OCI-LY7 (cell line): ENCODE results near the gene SLC13A3. TPM values are rescaled to one million over a fixed set of nuclear protein-coding genes. Genes with fewer than 3 reads are reported as not detected.

Experiments
- BruUV-seq: library from RNA; stranded (reverse); fragments of 400-500 nt; replicated peaks from 2 replicates; lab custom pipeline; 2021; lab: Mats Ljungman, UMichigan
- CTCF ChIA-PET: fragments of 300-600 bp; sonication (Branson Sonifier 250); formaldehyde crosslinking; loops from one replicate; lab custom pipeline; 2022; ENCODE audit warnings: antibody characterized with exemption; ENCODE audit not compliant: unreplicated experiment; lab: Charles Lee
- POLR2A ChIA-PET: fragments of 300-600 bp; sonication (Branson Sonifier 250); formaldehyde crosslinking; loops from one replicate; lab custom pipeline; 2022; ENCODE audit warnings: antibody characterized with exemption; lab: Charles Lee
- DNase-seq: peaks from one replicate; pipeline ENCODE4 v3.0.0-alpha.2; 2015; ENCODE audit warnings: low spot score
- H2AFZ ChIP-seq: fragments of 200-600 bp; sonication (generic), shearing (Covaris generic); 2 replicates; pipeline ENCODE4 v1.6.1; 2014; ENCODE audit warnings: mild to moderate bottlenecking, antibody characterized with exemption, low read length, moderate library complexity
- H3K27ac ChIP-seq: fragments of 200-600 bp; sonication (generic); 2 replicates; pipeline ENCODE4 v1.5.1; 2014; ENCODE audit warnings: mixed run types, low read depth, mild to moderate bottlenecking, moderate library complexity, low read length, inconsistent platforms; ENCODE audit not compliant: poor library complexity, severe bottlenecking
- H3K36me3 ChIP-seq: fragments of 200-600 bp; sonication (generic); 2 replicates; pipeline ENCODE4 v1.6.1; 2014; ENCODE audit warnings: mild to moderate bottlenecking, antibody characterized with exemption, low read length, moderate library complexity, mixed read lengths; ENCODE audit not compliant: insufficient read depth
- H3K4me1 ChIP-seq: fragments of 200-600 bp; sonication (generic); 2 replicates; pipeline ENCODE4 v1.5.1; 2014; ENCODE audit warnings: mild to moderate bottlenecking, low read length; ENCODE audit not compliant: insufficient read depth, poor library complexity, severe bottlenecking
- H3K4me2 ChIP-seq: fragments of 200-600 bp; sonication (generic); 2 replicates; pipeline ENCODE4 v1.6.1; 2014; ENCODE audit warnings: mild to moderate bottlenecking, low read length
- H3K4me3 ChIP-seq: fragments of 200-600 bp; sonication (generic); 2 replicates; pipeline ENCODE4 v1.5.1; 2014; ENCODE audit warnings: mild to moderate bottlenecking, low read depth, low read length; ENCODE audit not compliant: poor library complexity, severe bottlenecking
- H3K79me2 ChIP-seq: fragments of 200-600 bp; sonication (generic); 2 replicates; pipeline ENCODE4 v1.6.1; 2016; ENCODE audit warnings: low read depth, mild to moderate bottlenecking, low read length, moderate library complexity, mixed read lengths; ENCODE audit not compliant: insufficient read depth
- H3K9me2 ChIP-seq: fragments of 200-600 bp; sonication (generic); 2 replicates; pipeline ENCODE4 v1.6.1; 2016; ENCODE audit warnings: mild to moderate bottlenecking, low read length, mixed read lengths; ENCODE audit not compliant: insufficient read depth
- H3K9me3 ChIP-seq: fragments of 200-600 bp; sonication (generic); 2 replicates; pipeline ENCODE4 v1.6.1; 2014; ENCODE audit warnings: mild to moderate bottlenecking, mixed run types, low read length, mixed read lengths
- H4K20me1 ChIP-seq: fragments of 200-600 bp; sonication (generic); 2 replicates; pipeline ENCODE4 v1.6.1; 2014; ENCODE audit warnings: mild to moderate bottlenecking, antibody characterized with exemption, low read length, moderate library complexity, mixed read lengths; ENCODE audit not compliant: insufficient read depth
- EZH2phosphoT487 ChIP-seq: fragments of 200-600 bp; sonication (generic); IDR thresholded peaks from 2 replicates; pipeline ENCODE4 v1.6.1; 2018; ENCODE audit warnings: low read depth, borderline replicate concordance, mild to moderate bottlenecking, mixed run types, antibody characterized with exemption, low read length, moderate library complexity, mixed read lengths
- intact Hi-C: fragments of 100-400 bp; cut with micrococcal nuclease; formaldehyde crosslinking; loops from one replicate; pipeline ENCODE4 v1.10.0; 2022; ENCODE audit not compliant: unreplicated experiment
- total RNA-seq, 2 experiments: library from RNA; depleted of rRNA in 1 of 2; stranded (reverse); fragments of >200 nt in 1 of 2; shearing (Covaris generic) in 1 of 2; gene quantifications; 2 replicates each; pipeline ENCODE4 v1.2.3, GENCODE V29; 2014 to 2022
- TF ChIP-seq, protein P1 (sequence below): fragments of 200-600 bp; sonication (generic); conservative IDR thresholded peaks from 2 replicates; pipeline ENCODE4 v1.5.1; 2014; ENCODE audit warnings: mild to moderate bottlenecking, antibody characterized with exemption, low read length, moderate library complexity, mixed read lengths

Gene SLC13A3
- total RNA-seq, 2 experiments from 2014 or later, result not detected

DNA sequence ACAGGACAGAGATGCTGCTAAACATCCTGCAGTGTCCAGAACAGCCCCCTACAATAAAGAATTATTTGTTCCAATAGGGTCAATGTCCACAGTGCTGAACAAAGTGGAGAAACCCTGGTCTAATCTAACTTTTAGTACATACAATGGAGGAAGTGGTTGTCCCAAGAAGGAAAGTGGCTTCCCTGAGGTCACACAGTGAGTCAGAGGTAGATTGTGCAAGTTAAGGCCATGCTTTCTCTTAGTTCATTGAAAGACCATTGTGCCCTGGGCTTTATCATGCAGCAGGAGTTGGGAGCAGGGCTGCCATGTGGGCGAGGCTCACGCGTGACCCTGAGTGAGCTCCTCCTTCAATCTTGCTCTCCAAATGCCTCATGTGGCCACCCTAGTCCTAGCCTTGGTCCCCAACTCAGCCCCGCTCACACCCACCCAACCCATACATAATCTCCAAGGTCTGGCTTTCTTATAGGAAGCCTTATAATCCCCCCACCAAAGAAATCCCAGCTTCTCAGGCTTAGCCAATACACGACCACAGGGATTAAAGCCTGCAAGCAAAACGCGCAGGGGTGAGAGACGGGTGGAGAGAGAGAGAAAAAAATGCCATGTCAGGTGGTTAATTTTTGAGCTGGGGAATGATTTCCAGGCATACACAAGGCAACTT is 19.9 kb downstream of the SLC13A3 start:
- no peak for DNase-seq
- ChIA-PET POLR2A (no interaction called here), CTCF (no interaction called here)
- intact Hi-C loops, result no loop called here
- Histone ChIP-seq H3K4me2 (no peak overlapping the region), H4K20me1 (no peaks in the 10 kb centered on the region), H3K4me3 (no peak overlapping the region), H3K36me3 (no peaks in the 10 kb centered on the region), H3K4me1 (no peaks in the 10 kb centered on the region), H3K79me2 (no peaks in the 10 kb centered on the region), H3K9me2 (no peaks in the 10 kb centered on the region), H3K9me3 (no peaks in the 10 kb centered on the region), H2AFZ (no peak overlapping the region), H3K27ac (no peak overlapping the region)
- no TSS peak for BruUV-seq
- TF ChIP-seq, protein P1, sequence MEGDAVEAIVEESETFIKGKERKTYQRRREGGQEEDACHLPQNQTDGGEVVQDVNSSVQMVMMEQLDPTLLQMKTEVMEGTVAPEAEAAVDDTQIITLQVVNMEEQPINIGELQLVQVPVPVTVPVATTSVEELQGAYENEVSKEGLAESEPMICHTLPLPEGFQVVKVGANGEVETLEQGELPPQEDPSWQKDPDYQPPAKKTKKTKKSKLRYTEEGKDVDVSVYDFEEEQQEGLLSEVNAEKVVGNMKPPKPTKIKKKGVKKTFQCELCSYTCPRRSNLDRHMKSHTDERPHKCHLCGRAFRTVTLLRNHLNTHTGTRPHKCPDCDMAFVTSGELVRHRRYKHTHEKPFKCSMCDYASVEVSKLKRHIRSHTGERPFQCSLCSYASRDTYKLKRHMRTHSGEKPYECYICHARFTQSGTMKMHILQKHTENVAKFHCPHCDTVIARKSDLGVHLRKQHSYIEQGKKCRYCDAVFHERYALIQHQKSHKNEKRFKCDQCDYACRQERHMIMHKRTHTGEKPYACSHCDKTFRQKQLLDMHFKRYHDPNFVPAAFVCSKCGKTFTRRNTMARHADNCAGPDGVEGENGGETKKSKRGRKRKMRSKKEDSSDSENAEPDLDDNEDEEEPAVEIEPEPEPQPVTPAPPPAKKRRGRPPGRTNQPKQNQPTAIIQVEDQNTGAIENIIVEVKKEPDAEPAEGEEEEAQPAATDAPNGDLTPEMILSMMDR, result no peak
- no peak for TF ChIP-seq EZH2phosphoT487

- TF ChIP-seq, protein P1, result no peak
- TF ChIP-seq EZH2phosphoT487, result no peak
- POLR2A ChIA-PET, result no interaction called here
- H3K4me2 ChIP-seq, result no peak overlapping the region
- H3K4me1 ChIP-seq, result no peaks in the 10 kb centered on the region
- intact Hi-C loops, result no loop called here
- no peak for DNase-seq
- H4K20me1 ChIP-seq, result no peaks in the 10 kb centered on the region
- no peaks in the 10 kb centered on the region for H3K9me3 ChIP-seq
- H3K9me2 ChIP-seq, result no peaks in the 10 kb centered on the region
- CTCF ChIA-PET, result no interaction called here
- no peaks in the 10 kb centered on the region for H3K79me2 ChIP-seq
- BruUV-seq, result no TSS peak
- H3K36me3 ChIP-seq, result no peaks in the 10 kb centered on the region
- H2AFZ ChIP-seq, result no peak overlapping the region
- no peak overlapping the region for H3K27ac ChIP-seq
- no peak overlapping the region for H3K4me3 ChIP-seq
Measured at GRCh38 chr20:46630306-46630705, 21.0 kb downstream of the SLC13A3 start.

DNA sequence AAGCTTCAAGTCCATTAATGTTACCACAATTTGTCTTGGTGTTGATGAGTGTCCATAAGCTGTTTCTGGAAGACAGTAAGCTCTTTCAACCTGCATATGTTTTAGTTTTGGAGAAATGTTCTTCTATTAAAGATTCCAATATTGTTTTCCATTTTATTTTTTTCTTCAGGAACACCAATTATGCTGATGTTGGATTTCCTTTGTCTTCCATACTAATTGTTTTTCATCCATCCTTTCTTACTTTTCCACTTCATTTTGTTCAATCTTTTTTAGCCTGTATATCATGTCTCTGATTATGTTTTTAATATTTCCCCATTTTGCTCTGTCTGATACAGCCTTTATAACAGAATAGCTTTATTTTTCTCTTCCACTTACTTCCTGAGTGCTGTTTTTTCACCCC is 21.9 kb downstream of the SLC13A3 start:
- Histone ChIP-seq H3K4me3 (no peak overlapping the region), H3K4me1 (no peaks in the 10 kb centered on the region), H3K9me2 (no peaks in the 10 kb centered on the region), H3K9me3 (no peaks in the 10 kb centered on the region; the same call in 1 of the 2 replicates), H2AFZ (no peak overlapping the region), H3K79me2 (no peaks in the 10 kb centered on the region), H3K36me3 (no peaks in the 10 kb centered on the region), H3K4me2 (no peak overlapping the region), H3K27ac (no peak overlapping the region), H4K20me1 (no peaks in the 10 kb centered on the region)
- no peak for DNase-seq
- BruUV-seq, result no TSS peak
- ChIA-PET CTCF (no interaction called here), POLR2A (no interaction called here)
- TF ChIP-seq EZH2phosphoT487, result no peak
- TF ChIP-seq, protein P1, result no peak
- intact Hi-C loops, result no loop called here
